Measurements from ENCODE around the gene TACC3. TPM values are rescaled to one million over a fixed set of nuclear protein-coding genes. Genes with fewer than 3 reads are reported as not detected.

The TACC3 gene
- total RNA-seq, 1 experiment from 2014 or later = 156 TPM

DNA sequence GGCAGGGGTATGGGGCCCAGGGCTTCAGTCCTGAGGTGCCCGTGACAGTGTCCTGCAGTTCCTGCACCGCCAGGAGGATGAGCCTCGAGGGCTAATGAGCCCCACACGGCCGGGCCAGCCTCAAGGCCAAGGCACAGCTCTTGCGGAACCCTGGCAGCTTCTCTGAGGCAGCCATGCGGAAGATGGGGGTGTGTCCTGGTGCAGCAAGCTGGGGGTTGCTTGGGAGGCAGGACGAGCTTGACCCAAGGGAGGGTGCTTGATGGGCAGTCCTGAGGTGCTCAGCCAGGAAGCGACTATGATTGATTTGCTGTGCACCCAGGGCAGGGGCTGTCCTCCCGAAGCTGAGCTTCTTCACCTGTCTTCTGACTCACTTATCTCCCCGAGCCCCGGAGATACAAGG, 62.6 kb downstream of the TACC3 start:
- no CpG with 5 or more reads among the region's 12 CpGs for WGBS (ENCODE audit: extremely low coverage, insufficient read length, low lambda C conversion rate)
- peaks cover 10 to 17% of the 10 kb centered on the region in 2 experiments for H3K4me1 Mint-ChIP-seq
- H3K27ac ChIP-seq (ENCODE audit: insufficient read length, low read depth, low read length) = no peak overlapping the region

More for the DNA sequence above, 62.6 kb downstream of the TACC3 start:
- Histone ChIP-seq H3K23me2 (ENCODE audit: insufficient read length, low read depth, low read length, poor library complexity, severe bottlenecking) (no peaks in the 10 kb centered on the region), H3K4me2 (ENCODE audit: insufficient read depth, insufficient read length, low read length) (no peak overlapping the region), H3K4ac (ENCODE audit: low read depth, low read length) (no peak overlapping the region), H3K4me1 (ENCODE audit: insufficient read depth, low read length) (no peaks in the 10 kb centered on the region), H4K20me1 (ENCODE audit: control insufficient read depth, insufficient read depth, insufficient read length) (no peaks in the 10 kb centered on the region), H3K79me2 (ENCODE audit: insufficient read depth, low read length) (no peaks in the 10 kb centered on the region), H2AFZ (ENCODE audit: low read length) (no peak overlapping the region), H4K91ac (ENCODE audit: insufficient read length, low read depth, low read length) (no peak overlapping the region), H2BK15ac (ENCODE audit: low read depth, low read length) (no peak overlapping the region), H2BK20ac (ENCODE audit: low read depth, low read length, poor library complexity, severe bottlenecking) (no peak overlapping the region), H2BK120ac (ENCODE audit: low read depth, low read length, poor library complexity, severe bottlenecking) (no peak overlapping the region), H4K5ac (ENCODE audit: insufficient read length, low read depth, low read length) (no peak overlapping the region), H3K56ac (ENCODE audit: insufficient read length, low read depth, low read length) (no peak overlapping the region), H3K23ac (ENCODE audit: insufficient read length, low read depth, low read length) (no peak overlapping the region), H3K9me3 (ENCODE audit: control insufficient read depth, low read depth, low read length) (no peaks in the 10 kb centered on the region), H2AK5ac (ENCODE audit: insufficient read length, low read length) (no peak overlapping the region), H3K79me1 (ENCODE audit: insufficient read depth, low read depth, low read length, poor library complexity, severe bottlenecking) (no peaks in the 10 kb centered on the region), H3K18ac (ENCODE audit: insufficient read length, low read depth, low read length) (no peak overlapping the region), H3K27me3 (ENCODE audit: insufficient read depth, low read length) (no peaks in the 10 kb centered on the region), H3K14ac (ENCODE audit: insufficient read depth, low read length) (peak overlapping the region; percentile 24; the same call in 1 of the 2 replicates), H2BK12ac (ENCODE audit: insufficient read length, low read depth, low read length) (no peak overlapping the region), H3K9ac (ENCODE audit: extremely low read depth, insufficient read length, low read length) (no peak overlapping the region), H3T11ph (ENCODE audit: low read length) (no peak overlapping the region), H4K8ac (replicated peaks; ENCODE audit: insufficient read length, low read depth, low read length) (no peak overlapping the region), H2BK5ac (ENCODE audit: insufficient read length, low read length) (no peak overlapping the region)
- H3K27me3 Mint-ChIP-seq (ENCODE audit: low read depth) = peaks cover 2% of the 10 kb centered on the region
- no peak for DNase-seq
- H3K36me3 Mint-ChIP-seq (ENCODE audit: insufficient read depth in 1 of 3, low read depth in 3 of 3) = no peaks in the 10 kb centered on the region
- H3K4me3 Mint-ChIP-seq = no peak overlapping the region
- H3K27ac Mint-ChIP-seq = no peak overlapping the region
- TF ChIP-seq, protein P1, sequence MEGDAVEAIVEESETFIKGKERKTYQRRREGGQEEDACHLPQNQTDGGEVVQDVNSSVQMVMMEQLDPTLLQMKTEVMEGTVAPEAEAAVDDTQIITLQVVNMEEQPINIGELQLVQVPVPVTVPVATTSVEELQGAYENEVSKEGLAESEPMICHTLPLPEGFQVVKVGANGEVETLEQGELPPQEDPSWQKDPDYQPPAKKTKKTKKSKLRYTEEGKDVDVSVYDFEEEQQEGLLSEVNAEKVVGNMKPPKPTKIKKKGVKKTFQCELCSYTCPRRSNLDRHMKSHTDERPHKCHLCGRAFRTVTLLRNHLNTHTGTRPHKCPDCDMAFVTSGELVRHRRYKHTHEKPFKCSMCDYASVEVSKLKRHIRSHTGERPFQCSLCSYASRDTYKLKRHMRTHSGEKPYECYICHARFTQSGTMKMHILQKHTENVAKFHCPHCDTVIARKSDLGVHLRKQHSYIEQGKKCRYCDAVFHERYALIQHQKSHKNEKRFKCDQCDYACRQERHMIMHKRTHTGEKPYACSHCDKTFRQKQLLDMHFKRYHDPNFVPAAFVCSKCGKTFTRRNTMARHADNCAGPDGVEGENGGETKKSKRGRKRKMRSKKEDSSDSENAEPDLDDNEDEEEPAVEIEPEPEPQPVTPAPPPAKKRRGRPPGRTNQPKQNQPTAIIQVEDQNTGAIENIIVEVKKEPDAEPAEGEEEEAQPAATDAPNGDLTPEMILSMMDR (conservative IDR thresholded peaks at IDR 0.05) = no peak
- H3K9me3 Mint-ChIP-seq = no peaks in the 10 kb centered on the region
